Neuronal stem cell (in vitro differentiated cells): ENCODE results near the gene PTPRO.

Experiments used
- DNase-seq: peaks from one replicate; pipeline ENCODE4 v3.0.0-alpha.2; 2013; ENCODE audit warnings: low spot score
- H2AFZ ChIP-seq: one replicate; pipeline ENCODE4 v1.6.1; 2013; ENCODE audit warnings: mild to moderate bottlenecking, low read length, inconsistent platforms
- H2AK5ac ChIP-seq: 2 replicates; pipeline ENCODE4 v1.6.1; 2013; ENCODE audit warnings: low read depth, mild to moderate bottlenecking, inconsistent platforms, low read length, moderate library complexity, mixed read lengths
- H2BK120ac ChIP-seq: 2 replicates; pipeline ENCODE4 v1.6.1; 2013; ENCODE audit warnings: low read depth, mild to moderate bottlenecking, inconsistent platforms, low read length, moderate library complexity, mixed read lengths
- H2BK12ac ChIP-seq: one replicate; pipeline ENCODE4 v1.6.1; 2013; ENCODE audit warnings: low read length, inconsistent platforms
- H2BK15ac ChIP-seq: 2 replicates; pipeline ENCODE4 v1.6.1; 2013; ENCODE audit warnings: mild to moderate bottlenecking, low read length, inconsistent platforms, mixed read lengths
- H2BK5ac ChIP-seq: one replicate; pipeline ENCODE4 v1.6.1; 2013; ENCODE audit warnings: inconsistent platforms, mild to moderate bottlenecking, low read length, moderate library complexity
- H3K14ac ChIP-seq: one replicate; pipeline ENCODE4 v1.6.1; 2013; ENCODE audit warnings: low read length, inconsistent platforms
- H3K18ac ChIP-seq: 2 replicates; pipeline ENCODE4 v1.6.1; 2013; ENCODE audit warnings: low read length, inconsistent platforms
- H3K23ac ChIP-seq: 2 replicates; pipeline ENCODE4 v1.6.1; 2013; ENCODE audit warnings: low read depth, mild to moderate bottlenecking, mixed read lengths, low read length, inconsistent platforms; ENCODE audit not compliant: poor library complexity
- H3K27ac ChIP-seq: replicated peaks from 3 replicates; pipeline ENCODE4 v1.5.1; 2013; ENCODE audit warnings: low read length, inconsistent platforms
- H3K27me3 ChIP-seq, 3 experiments: 2 replicates each; pipeline ENCODE4 v1.6.1; 2013; ENCODE audit warnings: low read length in 3 of 3, mild to moderate bottlenecking in 2 of 3, inconsistent platforms in 1 of 3, low read depth in 1 of 3, mixed read lengths in 1 of 3, moderate library complexity in 1 of 3; ENCODE audit not compliant: control insufficient read depth in 3 of 3, insufficient read depth in 3 of 3
- H3K36me3 ChIP-seq, 2 donors: replicated peaks in 1 of 2; 2 replicates each; pipeline ENCODE4 v1.6.1; 2013; ENCODE audit warnings: low read length in 2 of 2; ENCODE audit not compliant: control insufficient read depth in 2 of 2, insufficient read depth in 2 of 2
- H3K4ac ChIP-seq: 2 replicates; pipeline ENCODE4 v1.6.1; 2013; ENCODE audit warnings: inconsistent platforms, mild to moderate bottlenecking, low read length, moderate library complexity
- H3K4me1 ChIP-seq, 2 donors: 1 replicate in 1 of 2; 2 replicates in 1 of 2; pipeline ENCODE4 v1.6.1; 2013; ENCODE audit warnings: low read length in 2 of 2, low read depth in 1 of 2; ENCODE audit not compliant: control insufficient read depth in 2 of 2, insufficient read depth in 1 of 2
- H3K4me2 ChIP-seq: one replicate; pipeline ENCODE4 v1.6.1; 2013; ENCODE audit warnings: mild to moderate bottlenecking, low read length, inconsistent platforms; ENCODE audit not compliant: insufficient read depth, poor library complexity, severe bottlenecking
- H3K4me3 ChIP-seq, 2 donors: 2 replicates each; pipeline ENCODE4 v1.5.1; 2013; ENCODE audit warnings: low read length in 2 of 2, mild to moderate bottlenecking in 2 of 2, inconsistent platforms in 1 of 2, moderate library complexity in 1 of 2
- H3K79me1 ChIP-seq: one replicate; pipeline ENCODE4 v1.6.1; 2013; ENCODE audit warnings: low read depth, mild to moderate bottlenecking, inconsistent platforms, low read length, moderate library complexity
- H3K9ac ChIP-seq: one replicate; pipeline ENCODE4 v1.6.1; 2013; ENCODE audit warnings: mild to moderate bottlenecking, low read depth, low read length, inconsistent platforms; ENCODE audit not compliant: poor library complexity
- H3K9me3 ChIP-seq, 2 donors: replicated peaks in 1 of 2; 2 replicates each; pipeline versions ENCODE3 to v1.6.1; 2013; ENCODE audit warnings: low read length in 2 of 2, mild to moderate bottlenecking in 2 of 2, inconsistent platforms in 1 of 2, low read depth in 1 of 2, mixed read lengths in 1 of 2, moderate library complexity in 1 of 2; ENCODE audit not compliant: control insufficient read depth in 2 of 2, insufficient read depth in 1 of 2
- H4K8ac ChIP-seq: one replicate; pipeline ENCODE4 v1.6.1; 2013; ENCODE audit warnings: low read depth, mild to moderate bottlenecking, inconsistent platforms, low read length, moderate library complexity
- H4K91ac ChIP-seq: one replicate; pipeline ENCODE4 v1.6.1; 2013; ENCODE audit warnings: low read length, low read depth, mild to moderate bottlenecking, inconsistent platforms; ENCODE audit not compliant: poor library complexity
- WGBS, 2 donors: extraction: QIAGEN DNeasy Blood & Tissue Kit; methylation state at CpG; one replicate each; pipeline ENCODE4 v1.1.7; 2013; ENCODE audit warnings: missing lambda C conversion rate in 2 of 2, mixed read lengths in 1 of 2; ENCODE audit not compliant: insufficient read length in 2 of 2, insufficient replicate concordance in 1 of 2; ENCODE audit errors: extremely low coverage in 2 of 2; 5-methylcytosine and 5-hydroxymethylcytosine counted together

Gene PTPRO

DNA sequence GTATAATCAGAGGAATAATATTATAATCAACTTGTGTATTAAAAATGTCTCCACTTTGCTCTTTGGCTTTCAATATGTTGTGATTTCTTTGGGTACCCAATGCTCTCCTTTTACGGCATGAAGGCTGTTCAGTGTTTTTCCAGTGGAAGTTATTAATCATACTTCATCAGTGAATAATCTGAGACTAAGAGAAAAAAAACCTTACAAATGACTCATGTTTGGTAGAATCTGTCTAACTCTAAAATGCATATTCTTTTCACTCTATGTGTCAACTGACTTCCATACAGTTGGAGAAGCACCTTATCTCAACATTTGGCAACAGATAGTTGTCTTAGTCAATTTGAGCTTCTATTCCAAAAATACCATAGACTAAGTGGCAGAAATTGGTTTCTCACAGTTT lies 82.2 kb downstream of the PTPRO start:
- Histone ChIP-seq H2BK120ac (no peak overlapping the region), H3K9me3 (no peaks in the 10 kb centered on the region), H3K14ac (no peak overlapping the region), H4K91ac (no peak overlapping the region), H3K36me3 (no peaks in the 10 kb centered on the region), H2AK5ac (no peak overlapping the region), H3K4me2 (no peak overlapping the region), H3K4me3 (no peak overlapping the region), H3K23ac (no peak overlapping the region), H3K18ac (no peak overlapping the region), H2AFZ (no peak overlapping the region), H3K27ac (no peak overlapping the region), H2BK5ac (no peak overlapping the region), H2BK12ac (no peak overlapping the region), H4K8ac (no peak overlapping the region), H3K9ac (no peak overlapping the region), H3K79me1 (no peaks in the 10 kb centered on the region), H3K4ac (no peak overlapping the region), H3K4me1 (no peaks in the 10 kb centered on the region), H2BK15ac (no peak overlapping the region), H3K27me3 (no peaks in the 10 kb centered on the region)
- no CpG with 5 or more reads among the region's 1 CpG for WGBS, 2 donors
- no peak for DNase-seq

DNA sequence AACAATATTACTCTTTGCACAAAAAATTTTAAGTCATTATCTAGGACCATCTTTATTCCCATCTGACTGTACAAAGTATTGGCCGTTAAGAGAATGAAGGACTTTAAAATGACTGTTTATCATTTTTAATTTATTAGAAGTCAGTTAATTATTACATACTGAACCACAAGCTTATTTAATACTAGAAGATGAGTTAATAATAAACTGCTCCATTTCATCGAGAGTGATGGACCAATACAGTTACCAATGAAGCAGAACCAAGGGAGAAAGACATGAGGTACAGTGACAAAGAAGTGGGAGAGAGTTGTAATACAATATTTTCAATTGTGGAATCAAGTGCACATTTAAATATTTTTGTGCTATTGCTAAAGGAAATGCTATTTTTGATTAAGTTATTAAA lies 83.3 kb downstream of the PTPRO start:
- Histone ChIP-seq H2BK120ac (no peak overlapping the region), H2AFZ (no peak overlapping the region), H3K36me3 (no peaks in the 10 kb centered on the region), H3K4me3 (no peak overlapping the region), H3K27me3 (no peaks in the 10 kb centered on the region), H2AK5ac (no peak overlapping the region), H3K9me3 (no peaks in the 10 kb centered on the region), H2BK15ac (no peak overlapping the region), H3K14ac (no peak overlapping the region), H3K9ac (no peak overlapping the region), H4K8ac (no peak overlapping the region), H2BK5ac (no peak overlapping the region), H2BK12ac (no peak overlapping the region), H3K4me1 (no peaks in the 10 kb centered on the region), H3K18ac (no peak overlapping the region), H3K27ac (no peak overlapping the region), H3K79me1 (no peaks in the 10 kb centered on the region), H3K4ac (no peak overlapping the region), H3K23ac (no peak overlapping the region), H4K91ac (no peak overlapping the region), H3K4me2 (no peak overlapping the region)
- no CpG with 5 or more reads among the region's 2 CpGs for WGBS, 2 donors
- DNase-seq, result no peak

DNA sequence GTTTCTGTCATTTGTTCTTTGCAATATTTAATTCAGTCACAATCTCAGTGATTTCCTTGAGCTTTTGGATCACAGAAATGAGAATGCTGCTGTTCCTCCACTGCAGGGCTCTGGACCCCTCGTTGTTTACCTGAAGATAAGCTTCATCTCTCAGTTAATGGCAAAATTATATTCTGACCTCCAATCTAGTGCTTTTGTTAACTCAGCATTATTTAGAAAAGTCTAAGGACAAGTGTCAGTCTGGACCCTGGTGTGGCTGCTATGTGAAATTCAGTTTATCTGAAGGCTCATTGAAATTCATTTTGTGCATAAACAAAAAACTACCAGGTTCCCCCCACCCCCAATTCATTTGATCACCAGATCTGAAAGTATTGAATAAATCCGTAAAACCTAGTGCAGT lies 84.7 kb downstream of the PTPRO start:
- no peak overlapping the region for H3K14ac ChIP-seq
- H2BK5ac ChIP-seq, result no peak overlapping the region
- WGBS, 2 donors, result no CpG with 5 or more reads among the region's 2 CpGs
- H3K9ac ChIP-seq, result no peak overlapping the region
- H3K36me3 ChIP-seq, result no peaks in the 10 kb centered on the region
- H3K9me3 ChIP-seq, result no peaks in the 10 kb centered on the region
- H3K79me1 ChIP-seq, result no peaks in the 10 kb centered on the region
- no peaks in the 10 kb centered on the region for H3K4me1 ChIP-seq
- H2AK5ac ChIP-seq, result no peak overlapping the region
- no peak overlapping the region for H3K4me2 ChIP-seq
- no peak overlapping the region for H3K18ac ChIP-seq
- H3K27ac ChIP-seq, result no peak overlapping the region
- no peak overlapping the region for H3K4ac ChIP-seq
- no peak overlapping the region for H4K8ac ChIP-seq
- H3K27me3 ChIP-seq, result no peaks in the 10 kb centered on the region
- no peak overlapping the region for H4K91ac ChIP-seq
- no peak overlapping the region for H2BK120ac ChIP-seq
- H3K4me3 ChIP-seq, result no peak overlapping the region
- DNase-seq, result no peak
- no peak overlapping the region for H2BK12ac ChIP-seq
- no peak overlapping the region for H2AFZ ChIP-seq
- H2BK15ac ChIP-seq, result no peak overlapping the region
- no peak overlapping the region for H3K23ac ChIP-seq

DNA sequence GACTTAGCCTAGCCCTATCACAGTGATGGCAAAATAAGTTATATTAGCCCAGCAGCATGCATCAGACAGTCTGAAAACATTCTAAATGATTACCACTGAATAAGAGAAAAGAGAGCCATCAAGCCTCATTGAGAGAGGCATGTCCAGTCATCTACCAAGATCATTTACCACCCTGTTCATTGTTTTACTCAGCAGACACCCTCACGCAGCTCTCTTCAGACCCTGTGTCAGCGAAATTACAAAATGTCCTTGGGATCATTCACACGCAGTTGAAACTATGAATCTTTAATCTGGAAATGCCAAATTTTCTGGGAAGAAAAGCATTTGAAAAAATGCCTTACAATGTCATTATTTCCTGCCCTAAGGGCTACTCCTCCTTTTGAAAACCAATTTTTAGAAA lies 89.5 kb downstream of the PTPRO start:
- Histone ChIP-seq H2BK12ac (no peak overlapping the region), H2BK15ac (no peak overlapping the region), H2AFZ (no peak overlapping the region)

More for the DNA sequence above, 89.5 kb downstream of the PTPRO start:
- no peak overlapping the region for H3K4ac ChIP-seq
- H2BK5ac ChIP-seq, result no peak overlapping the region
- no peak overlapping the region for H3K27ac ChIP-seq
- no peak overlapping the region for H3K14ac ChIP-seq
- H3K18ac ChIP-seq, result no peak overlapping the region
- no peak overlapping the region for H3K23ac ChIP-seq
- no peaks in the 10 kb centered on the region for H3K9me3 ChIP-seq
- H4K91ac ChIP-seq, result no peak overlapping the region
- no peak overlapping the region for H3K4me3 ChIP-seq
- no peaks in the 10 kb centered on the region for H3K36me3 ChIP-seq
- no peaks in the 10 kb centered on the region for H3K27me3 ChIP-seq
- no CpG with 5 or more reads among the region's 3 CpGs for WGBS, 2 donors
- no peaks in the 10 kb centered on the region for H3K4me1 ChIP-seq
- H3K9ac ChIP-seq, result no peak overlapping the region
- H3K79me1 ChIP-seq, result no peaks in the 10 kb centered on the region
- H2BK120ac ChIP-seq, result no peak overlapping the region
- no peak for DNase-seq
- H3K4me2 ChIP-seq, result no peak overlapping the region
- no peak overlapping the region for H2AK5ac ChIP-seq
- no peak overlapping the region for H4K8ac ChIP-seq
